Gastroesophageal sphincter (tissue), 4 donors: Measurements from ENCODE around the gene CPA1. TPM values are rescaled to one million over a fixed set of nuclear protein-coding genes. Genes with fewer than 3 reads are reported as not detected.

ENCODE experiments used
- ATAC-seq: fragments of 150-250 bp; one replicate; pipeline ENCODE4 v1.9.1; 2016; ENCODE audit warnings: mild to moderate bottlenecking, moderate library complexity
- H3K27ac ChIP-seq, 4 donors: fragments of 200-600 bp; sonication (generic) in 3 of 4; 1 replicate in 3 of 4; 2 replicates in 1 of 4; pipeline ENCODE4 v1.5.1; 2016 to 2019
- H3K27me3 ChIP-seq: fragments of 200-600 bp; sonication (generic); one replicate; pipeline ENCODE4 v1.5.1; 2019
- H3K36me3 ChIP-seq, 2 donors: fragments of 200-600 bp; sonication (generic); one replicate each; pipeline ENCODE4 v1.5.1; 2019; ENCODE audit warnings: control low read depth in 1 of 2
- H3K4me1 ChIP-seq, 3 donors: fragments of 200-600 bp; sonication (generic); 1 replicate in 2 of 3; 2 replicates in 1 of 3; pipeline ENCODE4 v1.5.1; 2016 to 2019; ENCODE audit warnings: control low read depth in 2 of 3
- H3K4me3 ChIP-seq, 2 donors: fragments of 200-600 bp; sonication (generic); one replicate each; pipeline ENCODE4 v1.5.1; 2019; ENCODE audit warnings: mild to moderate bottlenecking in 1 of 2, moderate library complexity in 1 of 2
- H3K9me3 ChIP-seq, 3 donors: fragments of 200-600 bp; sonication (generic); one replicate each; pipeline ENCODE4 v1.5.1; 2017 to 2019; ENCODE audit warnings: control low read depth in 2 of 3
- CTCF ChIP-seq, 4 experiments: fragments of 200-600 bp in 2 of 4; fragments of 450-650 bp in 2 of 4; sonication (generic) in 1 of 4; IDR thresholded peaks; one replicate each; pipeline ENCODE4 v1.5.1; 2017 to 2019; ENCODE audit warnings: antibody characterized with exemption in 4 of 4, mild to moderate bottlenecking in 2 of 4, moderate library complexity in 2 of 4
- EP300 ChIP-seq: sonication (generic); formaldehyde crosslinking; IDR thresholded peaks from one replicate; pipeline ENCODE4 v1.6.1; 2017; ENCODE audit warnings: antibody characterized with exemption, mild to moderate bottlenecking
- POLR2A ChIP-seq, 2 donors: fragments of 450-650 bp; IDR thresholded peaks; one replicate each; pipeline ENCODE4 v1.6.1; 2017; ENCODE audit warnings: antibody characterized with exemption in 2 of 2, mild to moderate bottlenecking in 2 of 2, moderate library complexity in 1 of 2
- POLR2AphosphoS5 ChIP-seq: sonication (generic); formaldehyde crosslinking; IDR thresholded peaks from one replicate; pipeline ENCODE4 v1.6.1; 2017; ENCODE audit warnings: antibody characterized with exemption
- WGBS, 2 donors: methylation state at CpG; one replicate each; pipeline ENCODE4 v1.1.5; 2018; ENCODE audit warnings: low coverage in 1 of 2; 5-methylcytosine and 5-hydroxymethylcytosine counted together
- total RNA-seq, 4 donors: library from RNA; depleted of rRNA; stranded (reverse); fragments of >200 nt; gene quantifications; one replicate each; pipeline ENCODE4 v1.1.0, GENCODE V29; 2016

The CPA1 gene
- total RNA-seq, 4 donors from 2014 or later = 0.42 TPM; not detected in 3

- no peaks in the 10 kb centered on the region for H3K36me3 ChIP-seq
- no peaks in the 10 kb centered on the region for H3K27me3 ChIP-seq
- no peak for ATAC-seq
- H3K4me1 ChIP-seq = peaks cover 0 to 11% (median 0%) of the 10 kb centered on the region in 3 donors
- H3K4me3 ChIP-seq = no peak overlapping the region
- no peaks in the 10 kb centered on the region for H3K9me3 ChIP-seq
- WGBS, 2 donors = 95 to 100% methylated on average over 3 to 4 of the region's 7 CpGs
- no peak for TF ChIP-seq POLR2A (IDR thresholded peaks at IDR 0.05)
- H3K27ac ChIP-seq = no peak overlapping the region
Measured at GRCh38 chr7:130380861-130381455, 664 bp downstream of the CPA1 start.

- Histone ChIP-seq H3K27ac (no peak overlapping the region), H3K4me1 (peaks cover 0 to 11% (median 0%) of the 10 kb centered on the region in 3 donors), H3K27me3 (no peaks in the 10 kb centered on the region), H3K36me3 (no peaks in the 10 kb centered on the region), H3K4me3 (no peak overlapping the region), H3K9me3 (no peaks in the 10 kb centered on the region)
- no peak for ATAC-seq
- 63 to 95% methylated on average over 1 to 19 of the region's 41 CpGs for WGBS, 2 donors
- TF ChIP-seq POLR2AphosphoS5 = no peak
- no peak for TF ChIP-seq CTCF (IDR thresholded peaks at IDR 0.05)
- TF ChIP-seq POLR2A (IDR thresholded peaks at IDR 0.05) = no peak
- TF ChIP-seq EP300 = no peak
Measured at GRCh38 chr7:130381468-130382312, 1.4 kb downstream of the CPA1 start.

GRCh38 chr7:130383187-130383980 lies 3.1 kb downstream of the CPA1 start:
- WGBS, 2 donors = 80 to 93% methylated on average over 2 to 6 of the region's 18 CpGs
- Histone ChIP-seq H3K4me1 (peaks cover 0 to 11% (median 0%) of the 10 kb centered on the region in 3 donors), H3K4me3 (no peak overlapping the region), H3K36me3 (no peaks in the 10 kb centered on the region), H3K27ac (no peak overlapping the region), H3K27me3 (no peaks in the 10 kb centered on the region), H3K9me3 (no peaks in the 10 kb centered on the region)
- ATAC-seq = no peak
- no peak for TF ChIP-seq POLR2A (IDR thresholded peaks at IDR 0.05)

- H3K4me3 ChIP-seq = no peak overlapping the region
- H3K27me3 ChIP-seq = no peaks in the 10 kb centered on the region
- 82 to 90% methylated on average over 2 to 3 of the region's 10 CpGs for WGBS, 2 donors
- H3K9me3 ChIP-seq = no peaks in the 10 kb centered on the region
- TF ChIP-seq EP300 (no peak), POLR2AphosphoS5 (no peak), CTCF (IDR thresholded peaks at IDR 0.05) (no peak), POLR2A (IDR thresholded peaks at IDR 0.05) (no peak)
- ATAC-seq = no peak
- H3K36me3 ChIP-seq = no peaks in the 10 kb centered on the region
- H3K27ac ChIP-seq = no peak overlapping the region
- H3K4me1 ChIP-seq = peaks cover 0 to 11% (median 0%) of the 10 kb centered on the region in 3 donors
Measured at GRCh38 chr7:130384371-130384801, 4.1 kb downstream of the CPA1 start.

- H3K36me3 ChIP-seq = no peaks in the 10 kb centered on the region
- no peaks in the 10 kb centered on the region for H3K9me3 ChIP-seq
- WGBS, 2 donors = 95 to 100% methylated on average over 2 to 7 of the region's 13 CpGs
- TF ChIP-seq POLR2AphosphoS5 = no peak
- TF ChIP-seq EP300 = no peak
- no peak for TF ChIP-seq CTCF (IDR thresholded peaks at IDR 0.05)
- TF ChIP-seq POLR2A (IDR thresholded peaks at IDR 0.05) = no peak
- no peaks in the 10 kb centered on the region for H3K27me3 ChIP-seq
- ATAC-seq = no peak
- no peak overlapping the region for H3K27ac ChIP-seq
- peaks cover 0 to 5% (median 0%) of the 10 kb centered on the region in 3 donors for H3K4me1 ChIP-seq
- H3K4me3 ChIP-seq = no peak overlapping the region
Measured at GRCh38 chr7:130384841-130385599, 4.7 kb downstream of the CPA1 start.
